Sigmoid colon (tissue), 7 donors: ENCODE data around the gene RGS19. TPM values are rescaled to one million over a fixed set of nuclear protein-coding genes. Genes with fewer than 3 reads are reported as not detected.

Source experiments
- DNase-seq: peaks from one replicate; pipeline ENCODE4 v3.0.0-alpha.2; 2019
- H3K27ac ChIP-seq, 4 donors: fragments of 200-600 bp; sonication (generic); one replicate each; pipeline ENCODE4 v1.5.1; 2016 to 2019; ENCODE audit warnings: mild to moderate bottlenecking in 1 of 4
- H3K27me3 ChIP-seq, 3 donors: fragments of 200-600 bp; sonication (generic); one replicate each; pipeline ENCODE4 v1.5.1; 2019; ENCODE audit warnings: mild to moderate bottlenecking in 1 of 3
- H3K36me3 ChIP-seq, 4 donors: fragments of 200-600 bp; sonication (generic); one replicate each; pipeline ENCODE4 v1.5.1; 2016 to 2019
- H3K4me1 ChIP-seq, 4 donors: fragments of 200-600 bp; sonication (generic); one replicate each; pipeline ENCODE4 v1.5.1; 2017 to 2019
- H3K4me3 ChIP-seq, 4 donors: fragments of 200-600 bp; sonication (generic); one replicate each; pipeline ENCODE4 v1.5.1; 2017 to 2019; ENCODE audit warnings: mild to moderate bottlenecking in 2 of 4, moderate library complexity in 1 of 4
- H3K9me3 ChIP-seq, 4 donors: fragments of 200-600 bp in 3 of 4; sonication (generic) in 3 of 4; one replicate each; pipeline versions ENCODE4 v1.5.1 to v1.6.1; 2013 to 2019
- EP300 ChIP-seq, 4 donors: sonication (generic); formaldehyde crosslinking; IDR thresholded peaks; one replicate each; pipeline ENCODE4 v1.6.1; 2017; ENCODE audit warnings: antibody characterized with exemption in 4 of 4
- POLR2A ChIP-seq, 2 donors: fragments of 450-650 bp; IDR thresholded peaks; one replicate each; pipeline ENCODE4 v1.6.1; 2016; ENCODE audit warnings: antibody characterized with exemption in 2 of 2, mild to moderate bottlenecking in 2 of 2, moderate library complexity in 2 of 2
- POLR2AphosphoS5 ChIP-seq, 4 donors: sonication (generic); formaldehyde crosslinking; IDR thresholded peaks; one replicate each; pipeline ENCODE4 v1.6.1; 2017; ENCODE audit warnings: antibody characterized with exemption in 4 of 4
- WGBS, 2 donors: extraction: QIAGEN DNeasy Blood & Tissue Kit; methylation state at CpG; one replicate each; pipeline ENCODE4 v1.1.7; 2013; 5-methylcytosine and 5-hydroxymethylcytosine counted together
- intact Hi-C: fragments of 100-400 bp; cut with DNase I; formaldehyde crosslinking; loops from one replicate; pipeline ENCODE4 v1.15.1; 2023
- polyA plus RNA-seq, 3 donors: library from polyadenylated mRNA; stranded (reverse); fragments of 200-250 nt; gene quantifications; one replicate each; pipeline ENCODE4 v1.2.3, GENCODE V29; 2013
- total RNA-seq, 4 donors: library from RNA; depleted of rRNA; stranded (reverse); fragments of >200 nt; gene quantifications; one replicate each; pipeline ENCODE4 v1.1.0, GENCODE V29; 2016
- TF ChIP-seq, protein P1 (sequence below), 4 experiments: fragments of 450-650 bp in 3 of 4; fragments of 200-600 bp in 1 of 4; IDR thresholded peaks; one replicate each; pipeline ENCODE4 v1.5.1; 2016 to 2019; ENCODE audit warnings: antibody characterized with exemption in 4 of 4, mild to moderate bottlenecking in 3 of 4, moderate library complexity in 2 of 4
- donor health status: healthy with polysubstance abuse.
- donor health status: Bipolar disorder and iron deficiency.
- donor health status: healthy.

Gene RGS19
- total and polyA plus RNA-seq, 7 donors: 7.5 to 22.0 (median 11.6) TPM

DNA sequence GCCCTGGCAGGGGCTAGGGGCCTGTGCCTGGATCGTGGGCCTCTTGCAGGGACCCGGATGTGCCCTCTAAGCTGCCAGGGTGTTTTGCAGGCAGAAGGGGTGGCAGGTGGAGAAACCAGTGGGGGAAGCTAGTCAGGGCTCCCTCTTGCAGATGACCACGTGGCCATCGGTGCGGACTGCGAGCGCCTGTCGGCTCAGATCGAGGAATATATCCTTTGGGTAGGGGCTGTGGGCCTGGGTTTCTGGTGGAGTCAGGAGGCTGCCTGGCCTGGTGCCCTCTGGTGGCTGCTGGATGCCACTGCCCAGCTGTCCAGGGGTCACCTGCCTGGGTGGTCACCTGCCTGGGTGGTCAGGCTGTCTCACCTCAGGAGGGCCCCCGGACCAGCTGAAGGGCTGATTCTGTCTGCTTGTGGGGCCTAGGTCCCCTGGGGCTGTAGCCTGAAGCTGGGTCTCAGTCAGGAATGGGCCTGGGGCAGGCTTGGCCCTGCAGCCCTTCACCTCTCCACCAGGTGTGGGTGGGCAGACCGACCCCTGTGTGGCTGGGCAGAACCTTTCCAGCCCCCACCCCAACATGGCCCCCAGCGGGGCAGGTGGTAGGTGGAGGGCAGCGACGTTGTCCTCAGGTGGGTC lies 9.6 kb downstream of the RGS19 start:
- WGBS, 2 donors: 73 to 75% methylated on average over 14 of the region's 14 CpGs

DNA sequence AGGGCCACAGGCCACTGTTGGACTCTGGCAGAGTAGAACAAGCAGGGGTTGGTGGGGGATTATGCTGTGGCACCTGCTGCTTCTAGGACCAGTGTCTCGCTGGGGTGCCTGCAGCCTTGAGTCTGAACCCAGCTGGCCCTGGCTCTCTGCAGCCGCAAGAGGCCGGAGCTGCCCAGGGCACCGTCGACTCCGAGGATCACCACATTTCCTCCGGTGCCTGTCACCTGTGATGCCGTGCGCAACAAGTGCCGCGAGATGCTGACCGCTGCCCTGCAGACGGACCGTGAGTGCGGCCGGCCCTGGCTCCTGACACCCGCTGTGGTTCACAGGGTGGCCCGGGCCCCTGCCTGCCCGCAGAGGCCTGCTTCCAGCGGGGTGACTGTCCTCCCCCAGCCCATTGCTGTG lies 10.1 kb downstream of the RGS19 start:
- 91 to 93% methylated on average over 20 of the region's 20 CpGs for WGBS, 2 donors
- no peak for DNase-seq
- no peaks in the 10 kb centered on the region for H3K27me3 ChIP-seq
- H3K4me3 ChIP-seq: no peak overlapping the region
- TF ChIP-seq, protein P1, sequence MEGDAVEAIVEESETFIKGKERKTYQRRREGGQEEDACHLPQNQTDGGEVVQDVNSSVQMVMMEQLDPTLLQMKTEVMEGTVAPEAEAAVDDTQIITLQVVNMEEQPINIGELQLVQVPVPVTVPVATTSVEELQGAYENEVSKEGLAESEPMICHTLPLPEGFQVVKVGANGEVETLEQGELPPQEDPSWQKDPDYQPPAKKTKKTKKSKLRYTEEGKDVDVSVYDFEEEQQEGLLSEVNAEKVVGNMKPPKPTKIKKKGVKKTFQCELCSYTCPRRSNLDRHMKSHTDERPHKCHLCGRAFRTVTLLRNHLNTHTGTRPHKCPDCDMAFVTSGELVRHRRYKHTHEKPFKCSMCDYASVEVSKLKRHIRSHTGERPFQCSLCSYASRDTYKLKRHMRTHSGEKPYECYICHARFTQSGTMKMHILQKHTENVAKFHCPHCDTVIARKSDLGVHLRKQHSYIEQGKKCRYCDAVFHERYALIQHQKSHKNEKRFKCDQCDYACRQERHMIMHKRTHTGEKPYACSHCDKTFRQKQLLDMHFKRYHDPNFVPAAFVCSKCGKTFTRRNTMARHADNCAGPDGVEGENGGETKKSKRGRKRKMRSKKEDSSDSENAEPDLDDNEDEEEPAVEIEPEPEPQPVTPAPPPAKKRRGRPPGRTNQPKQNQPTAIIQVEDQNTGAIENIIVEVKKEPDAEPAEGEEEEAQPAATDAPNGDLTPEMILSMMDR (IDR thresholded peaks at IDR 0.05): no peak
- TF ChIP-seq POLR2AphosphoS5 (IDR thresholded peaks at IDR 0.05): no peak
- no peak for TF ChIP-seq POLR2A (IDR thresholded peaks at IDR 0.05)
- no peak for TF ChIP-seq EP300 (IDR thresholded peaks at IDR 0.05)
- peaks cover 0 to 14% (median 10%) of the 10 kb centered on the region in 4 donors for H3K4me1 ChIP-seq
- no peak overlapping the region for H3K27ac ChIP-seq
- intact Hi-C loops: no loop called here
- H3K9me3 ChIP-seq: no peaks in the 10 kb centered on the region
- H3K36me3 ChIP-seq: peaks cover 0 to 30% (median 6%) of the 10 kb centered on the region in 4 donors

More for the DNA sequence above, 9.6 kb downstream of the RGS19 start:
- peaks cover 0 to 9% (median 5%) of the 10 kb centered on the region in 4 donors for H3K4me1 ChIP-seq
- DNase-seq: no peak
- peaks cover 0 to 34% (median 6%) of the 10 kb centered on the region in 4 donors for H3K36me3 ChIP-seq
- H3K4me3 ChIP-seq: no peak overlapping the region
- H3K27me3 ChIP-seq: no peaks in the 10 kb centered on the region
- TF ChIP-seq POLR2AphosphoS5 (IDR thresholded peaks at IDR 0.05): no peak
- TF ChIP-seq, protein P1 (IDR thresholded peaks at IDR 0.05): peak in 3 of 4 experiments; percentile 29 to 52 (median 33)
- no peaks in the 10 kb centered on the region for H3K9me3 ChIP-seq
- intact Hi-C loops: no loop called here
- H3K27ac ChIP-seq: no peak overlapping the region

DNA sequence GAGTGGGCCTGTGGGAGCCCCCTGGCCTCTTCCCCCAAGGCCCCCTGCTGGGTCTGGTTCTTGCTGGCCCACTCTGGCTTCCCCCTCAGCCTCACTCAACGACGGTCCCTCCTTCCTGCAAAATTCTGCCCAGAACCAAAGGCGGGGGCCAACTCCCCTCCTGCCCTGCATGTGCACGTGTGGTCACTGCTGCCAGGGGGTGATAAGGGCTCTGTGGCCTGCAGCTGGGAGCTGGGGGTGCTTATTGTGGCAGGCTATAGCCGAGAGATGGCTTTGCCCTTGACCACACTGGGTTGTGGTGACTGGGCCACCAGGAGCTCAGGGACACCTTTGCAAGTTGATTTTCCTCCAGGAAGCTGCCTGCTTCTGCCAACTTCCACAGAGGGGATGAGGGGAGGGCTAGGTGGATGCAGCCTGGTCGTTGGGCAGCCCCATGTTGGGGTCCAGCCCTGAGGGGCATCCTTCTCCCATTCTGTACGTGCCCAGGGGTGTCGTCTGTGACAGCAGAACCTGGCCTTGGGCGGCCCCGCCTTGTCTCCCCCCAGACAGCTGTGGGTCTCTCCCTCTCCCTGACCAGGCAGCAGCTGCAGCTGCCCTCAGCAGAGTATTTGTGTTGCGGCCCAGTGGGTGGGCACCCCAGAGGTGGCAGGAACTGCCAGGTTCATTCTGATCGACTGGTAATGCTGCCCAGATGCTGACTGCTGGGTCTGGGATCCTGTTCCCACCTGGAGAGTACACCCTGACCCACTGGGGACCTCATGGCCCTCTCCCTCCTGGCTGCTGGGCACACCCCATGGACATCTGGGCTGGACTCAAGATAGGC lies 10.7 kb downstream of the RGS19 start:
- H3K36me3 ChIP-seq: peaks cover 0 to 24% (median 1%) of the 10 kb centered on the region in 4 donors
- intact Hi-C loops: no loop called here
- H3K4me3 ChIP-seq: no peak overlapping the region
- TF ChIP-seq EP300 (IDR thresholded peaks at IDR 0.05) (no peak), POLR2AphosphoS5 (IDR thresholded peaks at IDR 0.05) (no peak), POLR2A (IDR thresholded peaks at IDR 0.05) (no peak)
- TF ChIP-seq, protein P1 (IDR thresholded peaks at IDR 0.05): no peak
- no peak for DNase-seq
- no peaks in the 10 kb centered on the region for H3K27me3 ChIP-seq
- 70 to 78% methylated on average over 12 of the region's 12 CpGs for WGBS, 2 donors
- no peaks in the 10 kb centered on the region for H3K9me3 ChIP-seq
- no peak overlapping the region for H3K27ac ChIP-seq
- peaks cover 0 to 20% (median 16%) of the 10 kb centered on the region in 4 donors for H3K4me1 ChIP-seq

DNA sequence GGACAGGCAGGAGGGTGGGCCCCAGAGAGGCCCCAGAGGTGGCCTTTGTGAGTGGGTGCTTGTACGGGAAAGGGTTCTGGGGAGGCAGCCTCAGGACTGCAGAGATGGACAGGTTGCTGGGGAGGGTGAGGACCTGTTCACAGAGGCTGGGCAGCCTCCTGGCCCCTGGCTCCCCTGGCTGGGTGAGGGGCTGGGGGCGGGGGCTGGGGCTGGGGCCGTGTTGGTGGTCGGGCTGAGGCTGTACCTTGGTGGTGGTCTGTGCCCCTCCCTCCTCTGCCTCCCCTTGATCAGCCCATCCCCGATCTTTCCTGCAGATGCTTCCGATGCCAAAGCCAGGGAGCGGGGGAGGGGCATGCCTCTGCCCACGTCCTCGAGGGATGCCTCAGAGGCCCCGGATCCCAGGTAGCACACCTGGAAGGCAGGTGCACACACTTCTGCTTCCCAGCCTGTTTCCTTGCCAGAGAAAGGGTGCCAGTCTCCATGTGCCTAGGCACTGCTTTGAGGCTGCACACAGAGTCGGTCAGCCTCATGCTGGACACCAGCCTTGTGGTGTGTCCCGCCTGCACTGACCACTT lies 11.5 kb downstream of the RGS19 start:
- no peak for TF ChIP-seq POLR2A (IDR thresholded peaks at IDR 0.05)
- TF ChIP-seq EP300 (IDR thresholded peaks at IDR 0.05): no peak
- TF ChIP-seq, protein P1 (IDR thresholded peaks at IDR 0.05): no peak
- no peak for TF ChIP-seq POLR2AphosphoS5 (IDR thresholded peaks at IDR 0.05)
- H3K36me3 ChIP-seq: peaks cover 0 to 22% (median 0%) of the 10 kb centered on the region in 4 donors
- WGBS, 2 donors: 71 to 76% methylated on average over 12 of the region's 12 CpGs
- H3K4me1 ChIP-seq: peaks cover 0 to 21% (median 18%) of the 10 kb centered on the region in 4 donors
- no peaks in the 10 kb centered on the region for H3K27me3 ChIP-seq
- intact Hi-C loops: no loop called here
- DNase-seq: no peak
- H3K27ac ChIP-seq: no peak overlapping the region
- H3K9me3 ChIP-seq: no peaks in the 10 kb centered on the region
- no peak overlapping the region for H3K4me3 ChIP-seq
